ENCODE results near the gene CDH10. TPM values are rescaled to one million over a fixed set of nuclear protein-coding genes. Genes with fewer than 3 reads are reported as not detected.

CDH10 gene
- polyA plus RNA-seq, 1 donor from 2014 or later, result 5.3 TPM

GRCh38 chr5:24632353-24632752 is 12.4 kb downstream of the CDH10 start:
- TF ChIP-seq MXI1 (conservative IDR thresholded peaks at IDR 0.05; ENCODE audit: poor library complexity, severe bottlenecking), result no peak
- no peak for TF ChIP-seq EP300 (conservative IDR thresholded peaks at IDR 0.05; ENCODE audit: poor library complexity, severe bottlenecking)
- no peak for TF ChIP-seq CTCF (IDR thresholded peaks at IDR 0.05; ENCODE audit: poor library complexity, severe bottlenecking)
- no peak for TF ChIP-seq SMC3 (conservative IDR thresholded peaks at IDR 0.05; ENCODE audit: poor library complexity)
- no peak for TF ChIP-seq POLR2AphosphoS5 (IDR thresholded peaks at IDR 0.05)
- no peak for TF ChIP-seq REST (IDR thresholded peaks at IDR 0.05; ENCODE audit: borderline replicate concordance)
- no peak for TF ChIP-seq EZH2 (IDR thresholded peaks at IDR 0.05; ENCODE audit: borderline replicate concordance, insufficient read depth, low read length, poor library complexity, severe bottlenecking)
- no peak for TF ChIP-seq RAD21 (conservative IDR thresholded peaks at IDR 0.05)
- TF ChIP-seq TAF1 (IDR thresholded peaks at IDR 0.05; ENCODE audit: low read depth), result no peak
- Histone ChIP-seq H3K4me3 (ENCODE audit: low read length) (no peak overlapping the region), H3K27ac (ENCODE audit: low read length) (no peak overlapping the region), H3F3A (ENCODE audit: insufficient read depth, low read length, poor library complexity, severe bottlenecking) (no peaks in the 10 kb centered on the region), H3K9me3 (ENCODE audit: low read length) (no peaks in the 10 kb centered on the region), H3K27me3 (ENCODE audit: insufficient read depth, low read depth, low read length) (no peaks in the 10 kb centered on the region), H3K79me2 (replicated peaks; ENCODE audit: insufficient read depth, low read length) (peaks cover 20% of the 10 kb centered on the region), H3K9me2 (ENCODE audit: insufficient read depth, low read length) (no peaks in the 10 kb centered on the region), H3K36me3 (ENCODE audit: insufficient read depth, low read length) (no peaks in the 10 kb centered on the region), H2AFZ (ENCODE audit: low read depth, low read length) (no peak overlapping the region), H3K4me2 (ENCODE audit: low read length) (no peak overlapping the region), H4K20me1 (ENCODE audit: insufficient read depth) (no peaks in the 10 kb centered on the region), H3K9ac (ENCODE audit: low read length) (no peak overlapping the region)

GRCh38 chr5:24630918-24631317 is 13.9 kb downstream of the CDH10 start:
- no peak for TF ChIP-seq MXI1 (conservative IDR thresholded peaks at IDR 0.05; ENCODE audit: poor library complexity, severe bottlenecking)
- TF ChIP-seq TAF1 (IDR thresholded peaks at IDR 0.05; ENCODE audit: low read depth), result no peak
- TF ChIP-seq EZH2 (IDR thresholded peaks at IDR 0.05; ENCODE audit: borderline replicate concordance, insufficient read depth, low read length, poor library complexity, severe bottlenecking), result no peak
- TF ChIP-seq REST (IDR thresholded peaks at IDR 0.05; ENCODE audit: borderline replicate concordance), result no peak
- H2AFZ ChIP-seq (ENCODE audit: low read depth, low read length), result no peak overlapping the region
- H3K27ac ChIP-seq (ENCODE audit: low read length), result no peak overlapping the region
- no peak overlapping the region for H3K4me3 ChIP-seq (ENCODE audit: low read length)
- no peaks in the 10 kb centered on the region for H3K9me3 ChIP-seq (ENCODE audit: low read length)
- no peaks in the 10 kb centered on the region for H3K36me3 ChIP-seq (ENCODE audit: insufficient read depth, low read length)
- H3K9me2 ChIP-seq (ENCODE audit: insufficient read depth, low read length), result no peaks in the 10 kb centered on the region
- no peaks in the 10 kb centered on the region for H4K20me1 ChIP-seq (ENCODE audit: insufficient read depth)
- peaks cover 20% of the 10 kb centered on the region for H3K79me2 ChIP-seq (replicated peaks; ENCODE audit: insufficient read depth, low read length)
- H3K4me2 ChIP-seq (ENCODE audit: low read length), result no peak overlapping the region
- no peaks in the 10 kb centered on the region for H3K27me3 ChIP-seq (ENCODE audit: insufficient read depth, low read depth, low read length)
- H3F3A ChIP-seq (ENCODE audit: insufficient read depth, low read length, poor library complexity, severe bottlenecking), result no peaks in the 10 kb centered on the region
- H3K9ac ChIP-seq (ENCODE audit: low read length), result no peak overlapping the region

Measured in neural cell (in vitro differentiated cells).